WTC11 (cell line): ENCODE data around the gene CHDH. TPM values are rescaled to one million over a fixed set of nuclear protein-coding genes. Genes with fewer than 3 reads are reported as not detected.

ENCODE experiments used
- ATAC-seq: fragments of 200-7000 bp; cut with Tn5 transposase; 2 replicates; pipeline ENCODE4 v1.10.0; 2021; ENCODE audit warnings: mild to moderate bottlenecking, moderate library complexity
- CTCF ChIA-PET: fragments of 300-600 bp; sonication (Branson Sonifier 250); formaldehyde crosslinking; loops from one replicate; lab custom pipeline; 2021; ENCODE audit warnings: antibody characterized with exemption; lab: Charles Lee
- POLR2A ChIA-PET: fragments of 350-600 bp; sonication (Branson Sonifier 250); formaldehyde crosslinking; loops from one replicate; lab custom pipeline; 2021; ENCODE audit warnings: antibody characterized with exemption; lab: Charles Lee
- DNase-seq: peaks from one replicate; pipeline ENCODE4 v3.0.0; 2021; ENCODE audit warnings: low spot score
- H3K27ac Mint-ChIP-seq: 2 replicates; pipeline ENCODE4 v1.8.0; 2021; ENCODE audit warnings: mixed read lengths
- H3K27me3 Mint-ChIP-seq: 2 replicates; pipeline ENCODE4 v1.8.0; 2021; ENCODE audit warnings: low read depth, mild to moderate bottlenecking, moderate library complexity, mixed read lengths
- H3K36me3 Mint-ChIP-seq: 2 replicates; pipeline ENCODE4 v1.8.0; 2021; ENCODE audit warnings: mixed read lengths
- H3K4me1 Mint-ChIP-seq: 2 replicates; pipeline ENCODE4 v1.8.0; 2022; ENCODE audit warnings: mixed read lengths
- H3K4me3 Mint-ChIP-seq: 2 replicates; pipeline ENCODE4 v1.8.0; 2021; ENCODE audit warnings: mild to moderate bottlenecking, moderate library complexity, mixed read lengths
- H3K9me3 Mint-ChIP-seq: 2 replicates; pipeline ENCODE4 v1.8.0; 2021; ENCODE audit warnings: mixed read lengths
- CBFB ChIP-seq: sonication (generic); formaldehyde crosslinking; IDR thresholded peaks from 2 replicates; pipeline ENCODE4 v1.8.1; 2022; ENCODE audit warnings: mild to moderate bottlenecking, low read depth, missing genetic modification reagents
- GTF2I ChIP-seq: fragments of 250-450 bp; sonication (Bioruptor Pico); conservative IDR thresholded peaks from 2 replicates; pipeline ENCODE4 v1.4.0; 2021; ENCODE audit warnings: mild to moderate bottlenecking
- KAT7 ChIP-seq: sonication (generic); formaldehyde crosslinking; IDR thresholded peaks from 2 replicates; pipeline ENCODE4 v1.8.1; 2023; ENCODE audit warnings: missing genetic modification reagents, mild to moderate bottlenecking, borderline replicate concordance
- NFE2L1 ChIP-seq: sonication (generic); formaldehyde crosslinking; IDR thresholded peaks from 2 replicates; pipeline ENCODE4 v1.8.1; 2023; ENCODE audit warnings: missing genetic modification reagents
- NR1H2 ChIP-seq: sonication (generic); formaldehyde crosslinking; IDR thresholded peaks from 2 replicates; pipeline ENCODE4 v1.9.0; 2021; ENCODE audit warnings: mild to moderate bottlenecking, moderate library complexity, missing genetic modification reagents
- SMAD4 ChIP-seq: sonication (generic); formaldehyde crosslinking; IDR thresholded peaks from 2 replicates; pipeline ENCODE4 v1.8.0; 2022; ENCODE audit warnings: mild to moderate bottlenecking, missing genetic modification reagents
- TEAD4 ChIP-seq: sonication (generic); formaldehyde crosslinking; IDR thresholded peaks from 2 replicates; pipeline ENCODE4 v1.8.0; 2022; ENCODE audit warnings: mild to moderate bottlenecking, missing genetic modification reagents
- ZNF121 ChIP-seq: sonication (generic); formaldehyde crosslinking; IDR thresholded peaks from 2 replicates; pipeline ENCODE4 v1.8.0; 2023; ENCODE audit warnings: missing genetic modification reagents
- total RNA-seq: library from RNA; stranded (reverse); gene quantifications from 3 replicates; pipeline ENCODE4 v1.2.3, GENCODE V29; 2021
- TF ChIP-seq, protein P1 (sequence below): fragments of 250-450 bp; sonication (Bioruptor Pico); IDR thresholded peaks from 2 replicates; pipeline ENCODE4 v1.9.0; 2021; ENCODE audit warnings: moderate library complexity, mild to moderate bottlenecking, inconsistent platforms, borderline replicate concordance
- TF ChIP-seq, protein P2 (sequence below): sonication (generic); formaldehyde crosslinking; IDR thresholded peaks from 2 replicates; pipeline ENCODE4 v1.8.1; 2023; ENCODE audit warnings: mild to moderate bottlenecking, missing genetic modification reagents
- TF ChIP-seq, protein P3 (sequence below): sonication (generic); formaldehyde crosslinking; IDR thresholded peaks from 2 replicates; pipeline ENCODE4 v1.8.1; 2023; ENCODE audit warnings: mild to moderate bottlenecking, missing genetic modification reagents
- TF ChIP-seq, protein P4 (sequence below): sonication (generic); formaldehyde crosslinking; IDR thresholded peaks from 2 replicates; pipeline ENCODE4 v1.8.1; 2022; ENCODE audit warnings: low read depth, mild to moderate bottlenecking, moderate library complexity, missing genetic modification reagents, borderline replicate concordance
- TF ChIP-seq, protein P5 (sequence below): fragments of 250-450 bp; sonication (Bioruptor Pico); conservative IDR thresholded peaks from 2 replicates; pipeline ENCODE4 v1.9.0; 2021; ENCODE audit warnings: mild to moderate bottlenecking
- TF ChIP-seq, protein P6 (sequence below): fragments of 200-600 bp; IDR thresholded peaks from 2 replicates; pipeline ENCODE4 v1.8.0; 2022; ENCODE audit warnings: antibody characterized with exemption

CHDH gene
- total RNA-seq, 1 experiment from 2014 or later = 11.7 TPM

DNA sequence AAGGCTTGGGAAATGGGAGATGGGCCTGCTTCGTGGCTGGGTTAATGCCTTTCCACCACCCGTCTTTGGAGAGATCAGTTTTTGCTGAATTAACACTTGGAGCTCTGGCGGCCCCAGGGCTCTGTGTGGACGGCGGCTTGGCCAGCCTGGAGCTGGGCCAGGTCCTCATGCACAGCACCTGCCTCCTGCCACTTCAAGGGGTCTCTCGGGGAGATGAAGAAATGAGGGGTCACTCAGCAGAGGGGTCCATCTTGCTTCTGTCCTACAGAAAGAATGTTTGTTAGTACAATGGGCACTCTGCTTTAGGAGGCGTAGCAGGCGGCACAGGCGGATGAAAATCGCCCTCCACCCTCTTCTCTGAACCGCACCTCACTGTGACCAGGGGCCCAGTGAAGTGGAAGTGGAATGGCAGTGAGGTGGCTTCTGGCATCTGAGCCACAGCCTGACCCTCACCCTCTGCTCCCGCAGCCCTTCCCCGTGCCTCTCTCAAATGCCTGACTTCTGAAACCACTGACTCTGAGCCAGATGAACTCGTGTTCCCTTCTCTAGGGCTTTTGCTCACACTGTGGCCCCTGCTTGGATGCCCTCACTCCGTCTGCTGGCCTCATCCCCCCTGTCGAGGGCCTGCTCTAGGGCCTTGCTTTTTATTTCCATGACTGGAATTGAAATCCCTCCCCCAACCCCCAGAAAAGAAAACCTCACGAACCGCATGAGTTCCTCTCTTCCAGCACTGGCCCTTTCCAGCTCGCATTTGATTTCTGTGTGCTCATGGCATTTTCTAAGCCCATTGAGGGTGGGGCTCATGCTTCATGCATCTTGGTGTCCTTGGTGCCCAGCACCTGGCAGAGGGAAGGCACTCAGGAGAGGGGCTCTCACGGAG lies 42.2 kb downstream of the CHDH start:
- ChIA-PET POLR2A (no interaction called here), CTCF (interaction anchor here (1.0 to 2.2 kb wide), 5 partner anchors 9 to 94 kb away, joined by 3 to 8 read pairs (median 4); no protein-coding TSS in a partner anchor)
- H3K27ac Mint-ChIP-seq = peak overlapping the region; percentile 36; the same call in 1 of the 2 replicates
- TF ChIP-seq CBFB (CRISPR knock-in tag) (no peak), NR1H2 (CRISPR knock-in tag) (no peak)
- TF ChIP-seq, protein P1, sequence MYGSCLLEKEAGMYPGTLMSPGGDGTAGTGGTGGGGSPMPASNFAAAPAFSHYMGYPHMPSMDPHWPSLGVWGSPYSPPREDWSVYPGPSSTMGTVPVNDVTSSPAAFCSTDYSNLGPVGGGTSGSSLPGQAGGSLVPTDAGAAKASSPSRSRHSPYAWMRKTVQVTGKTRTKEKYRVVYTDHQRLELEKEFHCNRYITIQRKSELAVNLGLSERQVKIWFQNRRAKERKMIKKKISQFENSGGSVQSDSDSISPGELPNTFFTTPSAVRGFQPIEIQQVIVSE (CRISPR knock-in tag) = no peak
- TF ChIP-seq, protein P2, sequence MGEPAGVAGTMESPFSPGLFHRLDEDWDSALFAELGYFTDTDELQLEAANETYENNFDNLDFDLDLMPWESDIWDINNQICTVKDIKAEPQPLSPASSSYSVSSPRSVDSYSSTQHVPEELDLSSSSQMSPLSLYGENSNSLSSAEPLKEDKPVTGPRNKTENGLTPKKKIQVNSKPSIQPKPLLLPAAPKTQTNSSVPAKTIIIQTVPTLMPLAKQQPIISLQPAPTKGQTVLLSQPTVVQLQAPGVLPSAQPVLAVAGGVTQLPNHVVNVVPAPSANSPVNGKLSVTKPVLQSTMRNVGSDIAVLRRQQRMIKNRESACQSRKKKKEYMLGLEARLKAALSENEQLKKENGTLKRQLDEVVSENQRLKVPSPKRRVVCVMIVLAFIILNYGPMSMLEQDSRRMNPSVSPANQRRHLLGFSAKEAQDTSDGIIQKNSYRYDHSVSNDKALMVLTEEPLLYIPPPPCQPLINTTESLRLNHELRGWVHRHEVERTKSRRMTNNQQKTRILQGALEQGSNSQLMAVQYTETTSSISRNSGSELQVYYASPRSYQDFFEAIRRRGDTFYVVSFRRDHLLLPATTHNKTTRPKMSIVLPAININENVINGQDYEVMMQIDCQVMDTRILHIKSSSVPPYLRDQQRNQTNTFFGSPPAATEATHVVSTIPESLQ (CRISPR knock-in tag) = no peak
- TF ChIP-seq, protein P3, sequence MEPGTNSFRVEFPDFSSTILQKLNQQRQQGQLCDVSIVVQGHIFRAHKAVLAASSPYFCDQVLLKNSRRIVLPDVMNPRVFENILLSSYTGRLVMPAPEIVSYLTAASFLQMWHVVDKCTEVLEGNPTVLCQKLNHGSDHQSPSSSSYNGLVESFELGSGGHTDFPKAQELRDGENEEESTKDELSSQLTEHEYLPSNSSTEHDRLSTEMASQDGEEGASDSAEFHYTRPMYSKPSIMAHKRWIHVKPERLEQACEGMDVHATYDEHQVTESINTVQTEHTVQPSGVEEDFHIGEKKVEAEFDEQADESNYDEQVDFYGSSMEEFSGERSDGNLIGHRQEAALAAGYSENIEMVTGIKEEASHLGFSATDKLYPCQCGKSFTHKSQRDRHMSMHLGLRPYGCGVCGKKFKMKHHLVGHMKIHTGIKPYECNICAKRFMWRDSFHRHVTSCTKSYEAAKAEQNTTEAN (CRISPR knock-in tag) = no peak
- H3K4me3 Mint-ChIP-seq = no peak overlapping the region
- H3K9me3 Mint-ChIP-seq = no peaks in the 10 kb centered on the region
- peaks cover 15% of the 10 kb centered on the region for H3K4me1 Mint-ChIP-seq
- H3K36me3 Mint-ChIP-seq = no peaks in the 10 kb centered on the region
- ATAC-seq (0 out of 2 replicates have a peak, but pooled peaks have one; percentile 18), DNase-seq (no peak)
- no peaks in the 10 kb centered on the region for H3K27me3 Mint-ChIP-seq

DNA sequence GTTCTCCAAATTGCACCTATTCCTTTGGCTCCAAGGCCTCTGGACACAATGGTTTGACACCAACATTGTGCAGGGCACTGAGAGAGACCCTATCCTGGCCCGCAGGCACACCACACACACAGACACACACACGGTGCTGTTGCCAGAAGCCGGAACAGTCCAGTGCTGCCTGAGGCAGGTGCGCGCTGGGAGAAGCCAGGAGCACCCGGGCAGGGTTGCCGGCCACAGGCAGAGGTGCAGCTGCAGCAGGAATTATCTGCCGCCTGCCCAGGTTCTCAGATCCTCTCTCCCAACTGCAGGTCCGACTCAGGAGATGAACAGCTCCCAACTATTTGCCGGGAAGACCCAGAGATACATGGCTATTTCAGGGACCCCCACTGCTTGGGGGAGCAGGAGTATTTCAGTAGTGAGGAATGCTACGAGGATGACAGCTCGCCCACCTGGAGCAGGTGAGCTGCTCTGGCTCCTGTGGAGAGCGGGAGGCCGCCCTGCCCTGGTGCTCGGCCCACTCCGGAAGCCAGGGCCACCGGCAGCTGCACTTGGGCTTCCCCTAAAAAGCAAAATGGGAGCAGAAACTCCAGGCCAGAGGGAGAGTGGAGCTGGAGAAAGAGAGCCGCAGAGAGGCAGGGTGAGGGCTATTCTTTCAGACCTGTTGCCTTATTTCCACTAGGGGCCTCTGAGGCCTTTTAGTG lies 42.9 kb downstream of the CHDH start:
- no peak overlapping the region for H3K27ac Mint-ChIP-seq
- no peaks in the 10 kb centered on the region for H3K27me3 Mint-ChIP-seq
- TF ChIP-seq SMAD4 (CRISPR knock-in tag) (no peak), KAT7 (CRISPR knock-in tag) (no peak), NFE2L1 (CRISPR knock-in tag) (no peak), NR1H2 (CRISPR knock-in tag) (no peak), ZNF121 (CRISPR knock-in tag) (no peak), TEAD4 (CRISPR knock-in tag) (no peak), GTF2I (no peak)
- TF ChIP-seq, protein P4, sequence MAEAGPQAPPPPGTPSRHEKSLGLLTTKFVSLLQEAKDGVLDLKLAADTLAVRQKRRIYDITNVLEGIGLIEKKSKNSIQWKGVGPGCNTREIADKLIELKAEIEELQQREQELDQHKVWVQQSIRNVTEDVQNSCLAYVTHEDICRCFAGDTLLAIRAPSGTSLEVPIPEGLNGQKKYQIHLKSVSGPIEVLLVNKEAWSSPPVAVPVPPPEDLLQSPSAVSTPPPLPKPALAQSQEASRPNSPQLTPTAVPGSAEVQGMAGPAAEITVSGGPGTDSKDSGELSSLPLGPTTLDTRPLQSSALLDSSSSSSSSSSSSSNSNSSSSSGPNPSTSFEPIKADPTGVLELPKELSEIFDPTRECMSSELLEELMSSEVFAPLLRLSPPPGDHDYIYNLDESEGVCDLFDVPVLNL (CRISPR knock-in tag) = no peak
- TF ChIP-seq, protein P5, sequence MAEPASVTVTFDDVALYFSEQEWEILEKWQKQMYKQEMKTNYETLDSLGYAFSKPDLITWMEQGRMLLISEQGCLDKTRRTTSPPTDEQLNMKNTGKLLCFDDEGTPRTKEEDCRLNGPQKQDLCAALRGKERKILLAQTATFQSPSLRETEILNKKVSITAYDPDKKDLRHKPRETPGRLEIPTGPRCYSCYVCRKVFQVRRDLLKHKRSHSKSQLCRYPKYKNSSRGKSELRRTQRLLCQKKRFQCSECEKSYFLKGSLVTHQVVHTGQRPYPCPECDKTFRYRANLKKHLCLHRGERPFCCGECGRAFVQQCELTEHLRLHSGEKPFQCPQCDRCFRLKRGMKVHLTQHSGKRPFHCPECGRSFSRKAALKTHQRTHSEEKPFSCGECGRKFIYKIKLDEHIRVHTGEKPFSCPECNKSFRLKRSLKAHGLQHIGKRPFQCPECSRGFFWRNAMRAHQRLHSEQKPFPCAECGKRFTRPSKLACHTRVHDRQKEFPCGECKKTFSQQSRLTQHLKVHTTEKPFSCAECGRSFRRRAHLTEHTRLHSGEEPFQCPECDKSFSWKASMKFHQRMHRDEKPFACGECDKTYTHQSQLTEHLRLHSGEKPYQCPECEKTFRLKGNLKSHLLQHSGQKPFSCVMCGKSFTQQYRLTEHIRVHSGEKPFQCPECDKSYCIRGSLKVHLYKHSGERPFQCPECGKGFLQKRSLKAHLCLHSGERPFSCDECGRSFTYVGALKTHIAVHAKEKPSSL = no peak
- TF ChIP-seq, protein P6, sequence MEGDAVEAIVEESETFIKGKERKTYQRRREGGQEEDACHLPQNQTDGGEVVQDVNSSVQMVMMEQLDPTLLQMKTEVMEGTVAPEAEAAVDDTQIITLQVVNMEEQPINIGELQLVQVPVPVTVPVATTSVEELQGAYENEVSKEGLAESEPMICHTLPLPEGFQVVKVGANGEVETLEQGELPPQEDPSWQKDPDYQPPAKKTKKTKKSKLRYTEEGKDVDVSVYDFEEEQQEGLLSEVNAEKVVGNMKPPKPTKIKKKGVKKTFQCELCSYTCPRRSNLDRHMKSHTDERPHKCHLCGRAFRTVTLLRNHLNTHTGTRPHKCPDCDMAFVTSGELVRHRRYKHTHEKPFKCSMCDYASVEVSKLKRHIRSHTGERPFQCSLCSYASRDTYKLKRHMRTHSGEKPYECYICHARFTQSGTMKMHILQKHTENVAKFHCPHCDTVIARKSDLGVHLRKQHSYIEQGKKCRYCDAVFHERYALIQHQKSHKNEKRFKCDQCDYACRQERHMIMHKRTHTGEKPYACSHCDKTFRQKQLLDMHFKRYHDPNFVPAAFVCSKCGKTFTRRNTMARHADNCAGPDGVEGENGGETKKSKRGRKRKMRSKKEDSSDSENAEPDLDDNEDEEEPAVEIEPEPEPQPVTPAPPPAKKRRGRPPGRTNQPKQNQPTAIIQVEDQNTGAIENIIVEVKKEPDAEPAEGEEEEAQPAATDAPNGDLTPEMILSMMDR = no peak
- DNase-seq (no peak), ATAC-seq (no peak; the same call in 1 of the 2 replicates)
- no peak overlapping the region for H3K4me3 Mint-ChIP-seq
- POLR2A ChIA-PET = no interaction called here
- CTCF ChIA-PET = interaction anchor here (1.0 to 2.2 kb wide), 3 partner anchors 11 to 93 kb away, joined by 4 to 8 read pairs (median 4); no protein-coding TSS in a partner anchor
- H3K4me1 Mint-ChIP-seq = peaks cover 15% of the 10 kb centered on the region
- H3K9me3 Mint-ChIP-seq = no peaks in the 10 kb centered on the region
- no peaks in the 10 kb centered on the region for H3K36me3 Mint-ChIP-seq
